ENCODE results near the gene ROBO1. TPM values are rescaled to one million over a fixed set of nuclear protein-coding genes. Genes with fewer than 3 reads are reported as not detected.

ROBO1 gene
- total and polyA plus RNA-seq, 2 of the 8 experiments (the other 6 are each of a cell fraction or from before 2014, with no cell fraction given) = 51.4 to 91.0 TPM

DNA sequence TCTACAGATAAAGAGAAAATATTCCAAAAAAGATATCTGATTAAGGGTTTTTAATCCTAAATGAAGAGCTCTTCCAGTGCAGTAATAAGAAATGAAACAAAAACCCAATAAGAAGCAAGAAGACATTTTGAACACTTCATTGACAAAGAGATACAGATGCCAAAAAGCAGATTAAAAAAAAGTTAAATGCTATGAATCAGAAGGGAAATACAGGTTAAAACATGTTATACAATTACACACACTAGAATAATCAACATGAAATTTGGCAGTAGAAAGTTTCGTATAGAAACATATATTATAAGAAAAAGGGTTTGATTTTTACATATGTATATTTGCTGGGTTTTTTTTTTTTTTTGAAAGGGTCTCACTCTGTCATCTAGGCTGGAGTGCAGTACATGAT lies 135.0 kb downstream of the ROBO1 start:
- no peaks in the 10 kb centered on the region for H3K79me1 ChIP-seq (ENCODE audit: low read depth, low read length)
- DNase-seq (ENCODE audit: low read depth in 1 of 2, low spot score in 2 of 2) (no peak), FAIRE-seq (no peak)
- H3K23me2 ChIP-seq (ENCODE audit: low read depth, low read length) = no peaks in the 10 kb centered on the region
- no peak overlapping the region for H4K5ac ChIP-seq (ENCODE audit: insufficient read length, low read depth, low read length)
- no peak overlapping the region for H2BK20ac ChIP-seq (ENCODE audit: low read length)
- no peak overlapping the region for H2BK5ac ChIP-seq (ENCODE audit: low read depth, low read length)
- H3K23ac ChIP-seq (ENCODE audit: insufficient read length) = no peak overlapping the region
- no peak overlapping the region for H2AK5ac ChIP-seq (ENCODE audit: low read depth, low read length)
- no peaks in the 10 kb centered on the region for H3K27me3 ChIP-seq (replicated peaks in 1 of 4; ENCODE audit: control insufficient read depth in 3 of 4, extremely low read depth in 1 of 4, insufficient read depth in 3 of 4, low read length in 3 of 4)
- H3K4me2 ChIP-seq (ENCODE audit: insufficient read depth in 1 of 2, low read depth in 2 of 2, low read length in 2 of 2) = no peak overlapping the region
- H4K20me1 ChIP-seq (replicated peaks in 1 of 2; ENCODE audit: control insufficient read depth in 1 of 2, insufficient read depth in 2 of 2, low read length in 2 of 2) = no peaks in the 10 kb centered on the region
- H2AFZ ChIP-seq (ENCODE audit: low read length) = no peak overlapping the region
- H3K4me1 ChIP-seq (replicated peaks in 1 of 4; ENCODE audit: control insufficient read depth in 3 of 4, insufficient read depth in 4 of 4, low read length in 3 of 4) = no peaks in the 10 kb centered on the region
- no peak overlapping the region for H2BK12ac ChIP-seq (ENCODE audit: low read depth, low read length)
- ChIA-PET CTCF (ENCODE audit: partially characterized antibody) (no interaction called here), POLR2A (ENCODE audit: partially characterized antibody) (no interaction called here)
- no peak overlapping the region for H3K18ac ChIP-seq (ENCODE audit: extremely low read depth, low read length)
- H3K79me2 ChIP-seq (ENCODE audit: control insufficient read depth in 1 of 2, insufficient read depth in 2 of 2, low read length in 2 of 2) = no peaks in the 10 kb centered on the region
- no peak overlapping the region for H3K56ac ChIP-seq (replicated peaks; ENCODE audit: insufficient read length, low read depth, low read length)
- no peak overlapping the region for H3K14ac ChIP-seq (ENCODE audit: insufficient read length)
- no peak overlapping the region for H3K27ac ChIP-seq (ENCODE audit: low read depth, low read length)
- no peak overlapping the region for H2BK120ac ChIP-seq (replicated peaks; ENCODE audit: low read depth, low read length)
- TF ChIP-seq CTBP2 (IDR thresholded peaks at IDR 0.05; ENCODE audit: borderline replicate concordance, insufficient read depth, insufficient read length, low read length) = no peak
- TF ChIP-seq BRCA1 (IDR thresholded peaks at IDR 0.05; ENCODE audit: low read depth, low read length) = no peak
- no peak for TF ChIP-seq SP2 (IDR thresholded peaks at IDR 0.05; ENCODE audit: low read length)
- no peak for TF ChIP-seq SIN3A (conservative IDR thresholded peaks at IDR 0.05 in 1 of 2, IDR thresholded peaks at IDR 0.05 in 1 of 2; ENCODE audit: low read depth in 1 of 2, low read length in 2 of 2)
- TF ChIP-seq BACH1 (IDR thresholded peaks at IDR 0.05; ENCODE audit: low read length) = no peak
- no peak for TF ChIP-seq RNF2 (IDR thresholded peaks at IDR 0.05; ENCODE audit: borderline replicate concordance, low read depth, low read length, missing control alignments, poor library complexity, severe bottlenecking)
- no peak for TF ChIP-seq JUN (IDR thresholded peaks at IDR 0.05; ENCODE audit: low read depth, low read length)
- TF ChIP-seq CBX8 (IDR thresholded peaks at IDR 0.05; ENCODE audit: borderline replicate concordance, low read depth, low read length) = no peak
- no peak for TF ChIP-seq TEAD4 (IDR thresholded peaks at IDR 0.05; ENCODE audit: low read depth, low read length)
- TF ChIP-seq GABPA (IDR thresholded peaks at IDR 0.05; ENCODE audit: borderline replicate concordance, insufficient read depth, low read length) = no peak
- TF ChIP-seq SUZ12 (IDR thresholded peaks at IDR 0.05; ENCODE audit: low read length) = no peak
- no peak for TF ChIP-seq BCL11A (IDR thresholded peaks at IDR 0.05; ENCODE audit: low read depth in 2 of 2, low read length in 2 of 2)
- no peak overlapping the region for H2BK15ac ChIP-seq (ENCODE audit: low read length)
- H3K9me3 ChIP-seq (ENCODE audit: insufficient read depth in 2 of 2, low read depth in 1 of 2, low read length in 1 of 2) = no peaks in the 10 kb centered on the region
- no peak overlapping the region for H4K8ac ChIP-seq (ENCODE audit: extremely low read depth, insufficient read depth, low read length)
- H4K91ac ChIP-seq (replicated peaks; ENCODE audit: insufficient read length, low read length) = no peak overlapping the region
- 90% methylated on average over 1 of the region's 1 CpG; no CpG with 5 or more reads in 1 of the 2 experiments for WGBS, 2 experiments (ENCODE audit: extremely low coverage in 1 of 2, insufficient coverage in 1 of 2, insufficient read length in 1 of 2, insufficient replicate concordance in 2 of 2, low coverage in 1 of 2, low lambda C conversion rate in 2 of 2, missing lambda C conversion rate in 1 of 2)
- no peaks in the 10 kb centered on the region for H3K36me3 ChIP-seq (ENCODE audit: control insufficient read depth in 2 of 4, insufficient read depth in 4 of 4, low read length in 3 of 4)
- no peak overlapping the region for H3K9ac ChIP-seq (replicated peaks in 1 of 4; ENCODE audit: extremely low read depth in 1 of 4, low read depth in 3 of 4, low read length in 3 of 4)
- H3K4ac ChIP-seq (replicated peaks; ENCODE audit: insufficient read length, low read depth, low read length) = no peak overlapping the region
- H3K4me3 ChIP-seq (ENCODE audit: extremely low read depth in 1 of 4, insufficient read depth in 2 of 4, low read depth in 3 of 4, low read length in 4 of 4) = no peak overlapping the region
